Neural crest cell (in vitro differentiated cells): ENCODE data around the gene SNIP1. TPM values are rescaled to one million over a fixed set of nuclear protein-coding genes. Genes with fewer than 3 reads are reported as not detected.

Experiments
- DNase-seq: peaks from one replicate; pipeline ENCODE4 v3.0.0; 2021; ENCODE audit warnings: low read depth, mixed read lengths, low spot score
- H3K27ac Mint-ChIP-seq: one replicate; pipeline ENCODE4 v1.8.0; 2021; ENCODE audit warnings: mild to moderate bottlenecking, mixed read lengths; ENCODE audit not compliant: unreplicated experiment
- H3K27me3 Mint-ChIP-seq: 2 replicates; pipeline ENCODE4 v1.8.0; 2021; ENCODE audit warnings: low read depth, mild to moderate bottlenecking, mixed read lengths
- H3K36me3 Mint-ChIP-seq: 2 replicates; pipeline ENCODE4 v1.8.0; 2021; ENCODE audit warnings: low read depth, mild to moderate bottlenecking, mixed read lengths
- H3K4me1 Mint-ChIP-seq: 2 replicates; pipeline ENCODE4 v1.8.0; 2021; ENCODE audit warnings: mixed read lengths
- H3K4me3 Mint-ChIP-seq: one replicate; pipeline ENCODE4 v1.8.0; 2021; ENCODE audit warnings: mild to moderate bottlenecking, mixed read lengths
- H3K9me3 Mint-ChIP-seq: 2 replicates; pipeline ENCODE4 v1.8.0; 2021; ENCODE audit warnings: mixed read lengths
- CTCF ChIP-seq: fragments of 200-600 bp; sonication (generic); conservative IDR thresholded peaks from 2 replicates; pipeline ENCODE4 v1.5.0; 2021; ENCODE audit warnings: antibody characterized with exemption, mild to moderate bottlenecking
- total RNA-seq: library from RNA; stranded (reverse); gene quantifications from 2 replicates; pipeline ENCODE4 v1.2.1, GENCODE V29; 2021

The SNIP1 gene
- total RNA-seq, 1 donor from 2014 or later = 23.0 TPM

DNA sequence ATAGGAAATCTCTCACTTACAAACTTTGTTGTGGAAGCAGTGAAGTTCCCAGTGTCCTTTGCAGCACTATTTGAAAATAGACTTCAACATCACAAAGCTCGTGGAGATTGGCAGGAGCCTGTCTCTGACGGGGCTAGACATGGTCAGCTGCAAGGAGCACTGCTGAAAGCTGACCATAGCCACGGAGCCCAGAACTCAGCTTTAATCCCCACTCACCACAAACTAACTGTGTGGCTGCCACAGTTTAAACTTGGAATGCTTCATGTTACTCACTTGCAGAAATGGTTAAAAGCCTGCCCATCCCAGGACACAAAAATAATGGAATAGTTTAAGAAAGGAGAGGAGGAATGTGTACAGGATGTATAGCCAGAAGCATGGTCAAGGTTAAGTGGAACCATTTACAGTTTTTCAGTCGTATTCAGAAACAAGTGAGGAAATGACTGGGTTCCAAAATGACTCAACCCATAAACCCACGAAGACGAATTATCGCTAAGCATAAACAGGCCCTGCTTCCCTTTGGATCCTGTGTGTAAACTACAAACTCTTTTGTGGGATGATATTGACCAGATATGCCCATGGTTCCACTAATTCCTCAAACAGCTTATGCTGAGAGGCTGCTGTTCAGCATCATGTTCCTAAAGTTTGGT lies 20.9 kb upstream of the SNIP1 start:
- DNase-seq = no peak
- peaks cover 15% of the 10 kb centered on the region for H3K36me3 Mint-ChIP-seq
- no peaks in the 10 kb centered on the region for H3K27me3 Mint-ChIP-seq
- H3K4me3 Mint-ChIP-seq = no peak overlapping the region
- TF ChIP-seq CTCF = no peak
- no peaks in the 10 kb centered on the region for H3K4me1 Mint-ChIP-seq
- no peak overlapping the region for H3K27ac Mint-ChIP-seq
- H3K9me3 Mint-ChIP-seq = no peaks in the 10 kb centered on the region

- H3K9me3 Mint-ChIP-seq = no peaks in the 10 kb centered on the region
- H3K36me3 Mint-ChIP-seq = peaks cover 19% of the 10 kb centered on the region
- H3K4me1 Mint-ChIP-seq = no peaks in the 10 kb centered on the region
- H3K27ac Mint-ChIP-seq = no peak overlapping the region
- no peak for TF ChIP-seq CTCF
- DNase-seq = no peak
- H3K27me3 Mint-ChIP-seq = no peaks in the 10 kb centered on the region
- H3K4me3 Mint-ChIP-seq = no peak overlapping the region
Measured at GRCh38 chr1:37570528-37571334, 16.6 kb upstream of the SNIP1 start.

- Mint-ChIP-seq H3K4me3 (no peak overlapping the region), H3K27ac (no peak overlapping the region), H3K9me3 (no peaks in the 10 kb centered on the region), H3K4me1 (no peaks in the 10 kb centered on the region), H3K36me3 (peaks cover 19% of the 10 kb centered on the region), H3K27me3 (no peaks in the 10 kb centered on the region)
- no peak for TF ChIP-seq CTCF
- no peak for DNase-seq
Measured at GRCh38 chr1:37567023-37567422, 12.9 kb upstream of the SNIP1 start.

DNA sequence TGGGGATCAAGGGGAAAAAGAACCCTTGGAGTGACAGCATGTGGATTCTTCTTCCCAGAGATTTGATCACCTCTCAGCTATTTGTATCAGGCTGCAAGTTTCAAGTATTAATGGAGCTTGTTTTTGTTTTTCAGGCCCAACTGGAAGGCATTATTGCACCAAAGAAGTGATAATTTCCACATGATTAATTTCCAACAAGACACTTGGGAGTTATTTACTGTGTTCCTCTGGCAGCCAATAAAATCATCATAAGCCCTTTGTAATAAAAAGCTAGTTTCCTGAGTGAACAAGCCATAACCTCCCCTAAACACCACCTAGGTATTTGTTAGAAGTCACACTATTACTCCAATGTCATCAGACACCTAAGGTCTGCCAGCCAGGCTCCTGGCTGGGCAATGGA lies 10.8 kb upstream of the SNIP1 start:
- H3K4me1 Mint-ChIP-seq = no peaks in the 10 kb centered on the region
- H3K4me3 Mint-ChIP-seq = no peak overlapping the region
- H3K9me3 Mint-ChIP-seq = no peaks in the 10 kb centered on the region
- no peak for DNase-seq
- H3K27ac Mint-ChIP-seq = no peak overlapping the region
- H3K36me3 Mint-ChIP-seq = peaks cover 27% of the 10 kb centered on the region
- TF ChIP-seq CTCF = no peak
- no peaks in the 10 kb centered on the region for H3K27me3 Mint-ChIP-seq

GRCh38 chr1:37562984-37563383 lies 8.9 kb upstream of the SNIP1 start:
- H3K36me3 Mint-ChIP-seq = peaks cover 17% of the 10 kb centered on the region
- H3K27ac Mint-ChIP-seq = no peak overlapping the region
- no peak for TF ChIP-seq CTCF
- H3K9me3 Mint-ChIP-seq = no peaks in the 10 kb centered on the region
- no peak for DNase-seq
- no peaks in the 10 kb centered on the region for H3K27me3 Mint-ChIP-seq
- no peak overlapping the region for H3K4me3 Mint-ChIP-seq
- H3K4me1 Mint-ChIP-seq = peaks cover 6% of the 10 kb centered on the region
